H1 (cell line): ENCODE data around the gene RRAD.

ENCODE experiments used
- CTCF ChIP-seq, 3 experiments: IDR thresholded peaks; 1 replicate in 2 of 3; 2 replicates in 1 of 3; pipeline versions ENCODE4 v1.5.1 to v1.6.1; 2011; ENCODE audit warnings: low read length in 3 of 3, mild to moderate bottlenecking in 3 of 3, inconsistent platforms in 2 of 3, low read depth in 1 of 3, moderate library complexity in 1 of 3; ENCODE audit not compliant: insufficient read depth in 1 of 3; ENCODE audit errors: control extremely low read depth in 1 of 3
- JUN ChIP-seq: IDR thresholded peaks from 2 replicates; pipeline ENCODE4 v1.6.1; 2011; ENCODE audit warnings: low read depth, mild to moderate bottlenecking, improper control_type of control experiment, low read length
- POLR2A ChIP-seq, 2 experiments: IDR thresholded peaks; 1 replicate in 1 of 2; 2 replicates in 1 of 2; pipeline ENCODE4 v1.6.1; 2011; ENCODE audit warnings: low read depth in 2 of 2, low read length in 2 of 2, mild to moderate bottlenecking in 2 of 2; ENCODE audit errors: control extremely low read depth in 1 of 2
- RAD21 ChIP-seq, 2 experiments: IDR thresholded peaks in 1 of 2; conservative IDR thresholded peaks in 1 of 2; 2 replicates each; pipeline ENCODE4 v1.6.1; 2011; ENCODE audit warnings: low read depth in 2 of 2, low read length in 2 of 2, improper control_type of control experiment in 1 of 2, inconsistent platforms in 1 of 2, mild to moderate bottlenecking in 1 of 2, moderate library complexity in 1 of 2
- RFX5 ChIP-seq: IDR thresholded peaks from 2 replicates; pipeline ENCODE4 v1.6.1; 2011; ENCODE audit warnings: low read depth, low read length, improper control_type of control experiment, borderline replicate concordance
- TBP ChIP-seq: IDR thresholded peaks from 2 replicates; pipeline ENCODE4 v1.6.1; 2011; ENCODE audit warnings: low read depth, low read length, improper control_type of control experiment
- YY1 ChIP-seq: IDR thresholded peaks from 2 replicates; pipeline ENCODE4 v1.6.1; 2011; ENCODE audit warnings: low read depth, mild to moderate bottlenecking, low read length
- TF ChIP-seq, protein P1 (sequence below): IDR thresholded peaks from 2 replicates; pipeline ENCODE4 v1.6.1; 2012; ENCODE audit warnings: inconsistent platforms

- no peak for TF ChIP-seq JUN
- no peak for TF ChIP-seq TBP
- TF ChIP-seq, protein P1, sequence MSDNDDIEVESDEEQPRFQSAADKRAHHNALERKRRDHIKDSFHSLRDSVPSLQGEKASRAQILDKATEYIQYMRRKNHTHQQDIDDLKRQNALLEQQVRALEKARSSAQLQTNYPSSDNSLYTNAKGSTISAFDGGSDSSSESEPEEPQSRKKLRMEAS: no peak
- TF ChIP-seq RFX5: no peak
- no peak for TF ChIP-seq CTCF (IDR thresholded peaks at IDR 0.05; ENCODE audit: control extremely low read depth in 1 of 3, insufficient read depth in 1 of 3, low read depth in 1 of 3, low read length in 3 of 3)
- no peak for TF ChIP-seq POLR2A (IDR thresholded peaks at IDR 0.05; ENCODE audit: control extremely low read depth in 1 of 2, low read depth in 2 of 2, low read length in 2 of 2)
- TF ChIP-seq YY1: no peak
- TF ChIP-seq RAD21 (IDR thresholded peaks at IDR 0.05 in 1 of 2, conservative IDR thresholded peaks at IDR 0.05 in 1 of 2; ENCODE audit: low read depth in 2 of 2, low read length in 2 of 2): no peak
Observed at GRCh38 chr16:66946974-66947301, 21.6 kb upstream of the RRAD start.
